Coronary artery (tissue), 2 donors: ENCODE measurements around the gene NHSL2.
A peak's percentile ranks its signal among the peaks of the same experiment; 100 is the strongest.

Source experiments
- DNase-seq: peaks from one replicate; pipeline ENCODE4 v3.0.0-alpha.2; 2017; ENCODE audit warnings: low spot score
- H3K27ac ChIP-seq, 2 donors: fragments of 200-600 bp; sonication (generic); one replicate each; pipeline ENCODE4 v1.5.1; 2016 to 2019
- H3K4me3 ChIP-seq: fragments of 200-600 bp; sonication (generic); 2 replicates; pipeline ENCODE4 v1.5.1; 2016; ENCODE audit warnings: mild to moderate bottlenecking, moderate library complexity
- TF ChIP-seq, protein P1 (sequence below): fragments of 200-600 bp; sonication (generic); IDR thresholded peaks from one replicate; pipeline ENCODE4 v1.5.1; 2019; ENCODE audit warnings: antibody characterized with exemption

Gene NHSL2

DNA sequence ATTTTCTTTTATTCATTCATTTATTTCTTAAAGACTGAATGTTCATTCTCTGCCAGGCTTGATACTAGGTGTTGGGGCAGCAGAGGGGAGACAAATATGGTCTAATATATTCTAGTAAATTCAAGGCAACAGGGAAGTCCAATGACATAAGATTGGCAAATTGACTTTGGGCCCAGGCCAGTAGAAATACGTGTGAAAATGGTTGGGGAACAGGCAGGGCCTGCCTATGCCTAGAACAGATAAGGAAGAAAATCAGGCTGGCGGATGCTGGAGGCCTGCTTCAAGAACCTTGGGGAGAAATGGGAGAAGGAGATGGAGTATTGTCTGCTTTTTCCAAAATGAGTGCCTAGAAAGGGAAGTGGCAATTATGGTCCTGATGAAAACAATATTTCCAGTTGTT lies 112.4 kb downstream of the NHSL2 start:
- H3K4me3 ChIP-seq = no peak overlapping the region
- no peak for DNase-seq
- TF ChIP-seq, protein P1, sequence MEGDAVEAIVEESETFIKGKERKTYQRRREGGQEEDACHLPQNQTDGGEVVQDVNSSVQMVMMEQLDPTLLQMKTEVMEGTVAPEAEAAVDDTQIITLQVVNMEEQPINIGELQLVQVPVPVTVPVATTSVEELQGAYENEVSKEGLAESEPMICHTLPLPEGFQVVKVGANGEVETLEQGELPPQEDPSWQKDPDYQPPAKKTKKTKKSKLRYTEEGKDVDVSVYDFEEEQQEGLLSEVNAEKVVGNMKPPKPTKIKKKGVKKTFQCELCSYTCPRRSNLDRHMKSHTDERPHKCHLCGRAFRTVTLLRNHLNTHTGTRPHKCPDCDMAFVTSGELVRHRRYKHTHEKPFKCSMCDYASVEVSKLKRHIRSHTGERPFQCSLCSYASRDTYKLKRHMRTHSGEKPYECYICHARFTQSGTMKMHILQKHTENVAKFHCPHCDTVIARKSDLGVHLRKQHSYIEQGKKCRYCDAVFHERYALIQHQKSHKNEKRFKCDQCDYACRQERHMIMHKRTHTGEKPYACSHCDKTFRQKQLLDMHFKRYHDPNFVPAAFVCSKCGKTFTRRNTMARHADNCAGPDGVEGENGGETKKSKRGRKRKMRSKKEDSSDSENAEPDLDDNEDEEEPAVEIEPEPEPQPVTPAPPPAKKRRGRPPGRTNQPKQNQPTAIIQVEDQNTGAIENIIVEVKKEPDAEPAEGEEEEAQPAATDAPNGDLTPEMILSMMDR = no peak
- H3K27ac ChIP-seq = no peak overlapping the region

DNA sequence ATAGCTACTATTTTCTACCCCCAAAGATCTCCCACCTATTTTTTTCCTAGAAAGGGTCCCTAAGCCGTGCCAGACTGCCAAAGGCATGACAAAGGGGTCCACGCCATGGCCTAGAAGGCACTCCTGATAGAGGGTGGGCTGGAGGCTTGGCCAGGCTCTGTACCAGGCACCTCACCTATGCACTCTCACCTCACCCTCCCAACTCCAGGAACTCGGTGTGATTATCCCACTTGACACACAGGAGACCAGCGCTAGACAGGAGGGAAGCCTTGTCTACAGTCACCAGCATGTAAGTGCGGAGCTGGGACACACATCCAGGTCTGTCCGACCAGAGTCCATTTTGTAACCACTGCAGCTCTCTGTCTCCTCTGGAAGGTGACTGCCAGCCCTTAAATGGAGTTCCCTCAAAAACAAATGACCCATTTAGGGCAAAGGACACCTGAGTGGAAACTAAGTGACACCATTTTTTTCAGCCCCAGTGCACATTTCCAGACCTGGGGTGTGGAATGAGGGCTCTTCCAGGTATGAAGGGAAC lies 114.7 kb downstream of the NHSL2 start:
- Histone ChIP-seq H3K4me3 (no peak overlapping the region), H3K27ac (no peak overlapping the region)
- peak; percentile 46 for DNase-seq
- TF ChIP-seq, protein P1 = no peak

DNA sequence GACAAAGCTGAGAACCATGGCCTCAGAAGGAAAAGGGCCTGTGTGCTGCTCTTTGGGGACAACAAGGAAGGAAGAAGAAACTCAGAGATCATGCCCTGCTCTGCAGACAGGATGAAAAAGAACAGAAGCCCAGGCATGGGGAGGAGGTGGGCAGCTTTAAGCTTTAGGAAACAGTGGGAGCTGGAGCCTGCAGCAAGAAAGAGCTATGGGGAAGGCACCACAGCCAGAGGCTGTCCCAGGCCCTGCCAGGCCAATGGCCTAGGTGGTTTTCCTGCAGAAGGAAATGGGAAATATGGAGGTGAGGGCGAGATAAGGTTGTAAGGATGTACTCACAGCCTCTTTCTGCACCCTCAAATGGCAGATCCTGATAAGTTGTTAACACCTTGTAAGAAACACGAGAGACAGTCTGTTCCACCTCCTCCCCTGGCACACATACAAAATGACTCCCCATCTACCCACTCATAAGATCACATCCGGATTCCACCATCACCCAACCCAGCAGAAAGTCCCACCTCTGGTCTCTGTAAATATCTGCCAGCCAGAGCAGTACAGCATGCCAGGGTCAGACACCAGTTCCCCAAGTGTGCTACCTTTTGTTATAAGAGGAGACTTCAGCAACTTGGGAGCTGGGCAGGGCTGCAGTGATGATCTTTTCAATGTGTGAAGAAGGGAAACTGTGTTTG lies 115.8 kb downstream of the NHSL2 start:
- Histone ChIP-seq H3K27ac (peak overlapping the region in 1 of 2 donors; percentile 81), H3K4me3 (no peak overlapping the region)
- DNase-seq = peak; percentile 60
- TF ChIP-seq, protein P1 = no peak

DNA sequence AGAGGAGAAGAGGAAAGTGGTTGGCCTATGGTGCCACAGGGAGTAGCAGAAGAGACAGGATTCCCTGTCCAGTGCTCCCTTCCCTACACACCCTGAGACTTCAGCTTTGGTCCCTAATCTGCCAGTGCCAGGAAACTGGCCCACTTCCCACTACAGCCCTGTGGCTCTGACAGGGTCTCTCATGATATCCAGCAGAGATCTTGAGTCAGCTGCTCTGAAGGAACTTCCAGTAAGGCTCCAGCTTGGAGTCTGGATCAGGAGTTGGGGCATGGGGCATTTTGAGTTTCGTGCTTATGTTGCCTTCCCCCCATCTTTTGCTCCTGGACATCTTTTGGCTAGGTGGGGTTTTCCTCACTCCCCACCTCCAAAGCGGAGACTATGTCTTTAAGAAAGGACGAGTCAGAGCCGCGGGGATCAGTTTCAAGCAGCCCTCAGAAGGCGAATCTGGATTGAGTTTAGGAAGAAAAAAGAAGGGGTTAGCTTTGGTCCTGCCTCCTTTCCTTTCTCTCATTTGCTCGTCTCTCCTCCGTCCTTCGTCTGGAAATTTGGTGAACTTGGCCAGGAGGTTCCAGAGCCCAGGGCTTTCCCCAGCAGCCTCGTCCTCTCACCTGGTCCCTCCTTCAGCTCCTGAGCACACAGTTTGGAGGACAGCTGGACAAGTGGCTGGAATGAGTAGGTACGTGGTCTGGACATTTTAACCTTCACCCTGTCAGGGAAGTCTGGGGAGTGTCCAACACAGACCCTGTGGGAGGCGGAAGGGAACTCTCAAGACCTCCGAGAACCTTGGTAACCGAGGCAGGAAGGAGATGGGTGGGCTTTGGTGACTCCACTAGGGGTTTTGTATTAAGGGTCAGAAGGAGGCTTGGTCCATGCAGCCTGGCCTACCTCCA lies 116.6 kb downstream of the NHSL2 start:
- TF ChIP-seq, protein P1 = no peak
- DNase-seq = peak; percentile 68
- peak overlapping the region; percentile 57 for H3K4me3 ChIP-seq
- peak overlapping the region in 1 of 2 donors; percentile 81 for H3K27ac ChIP-seq

DNA sequence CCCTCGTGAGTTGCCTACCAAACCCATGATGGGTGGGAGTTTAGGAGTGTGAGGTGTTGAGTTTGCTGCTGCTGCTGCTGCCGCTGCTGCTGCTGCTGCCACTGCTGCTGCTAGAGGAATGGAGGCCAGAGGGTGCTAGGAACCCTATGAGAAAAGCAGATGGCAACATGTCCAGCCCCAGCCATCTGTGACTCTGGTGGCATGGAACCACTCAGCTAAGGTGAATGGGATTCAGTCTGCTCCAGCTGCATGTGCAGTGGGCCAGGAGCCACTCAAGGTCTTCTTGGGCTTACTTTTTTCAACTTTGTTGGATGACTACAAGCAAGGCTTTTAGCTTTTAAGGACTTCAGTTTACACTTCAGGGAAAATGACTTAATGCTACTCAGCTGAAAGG lies 117.3 kb downstream of the NHSL2 start:
- TF ChIP-seq, protein P1 = no peak
- H3K4me3 ChIP-seq = peak overlapping the region; percentile 57
- peak overlapping the region in 1 of 2 donors; percentile 81 for H3K27ac ChIP-seq
- peak; percentile 50 for DNase-seq

DNA sequence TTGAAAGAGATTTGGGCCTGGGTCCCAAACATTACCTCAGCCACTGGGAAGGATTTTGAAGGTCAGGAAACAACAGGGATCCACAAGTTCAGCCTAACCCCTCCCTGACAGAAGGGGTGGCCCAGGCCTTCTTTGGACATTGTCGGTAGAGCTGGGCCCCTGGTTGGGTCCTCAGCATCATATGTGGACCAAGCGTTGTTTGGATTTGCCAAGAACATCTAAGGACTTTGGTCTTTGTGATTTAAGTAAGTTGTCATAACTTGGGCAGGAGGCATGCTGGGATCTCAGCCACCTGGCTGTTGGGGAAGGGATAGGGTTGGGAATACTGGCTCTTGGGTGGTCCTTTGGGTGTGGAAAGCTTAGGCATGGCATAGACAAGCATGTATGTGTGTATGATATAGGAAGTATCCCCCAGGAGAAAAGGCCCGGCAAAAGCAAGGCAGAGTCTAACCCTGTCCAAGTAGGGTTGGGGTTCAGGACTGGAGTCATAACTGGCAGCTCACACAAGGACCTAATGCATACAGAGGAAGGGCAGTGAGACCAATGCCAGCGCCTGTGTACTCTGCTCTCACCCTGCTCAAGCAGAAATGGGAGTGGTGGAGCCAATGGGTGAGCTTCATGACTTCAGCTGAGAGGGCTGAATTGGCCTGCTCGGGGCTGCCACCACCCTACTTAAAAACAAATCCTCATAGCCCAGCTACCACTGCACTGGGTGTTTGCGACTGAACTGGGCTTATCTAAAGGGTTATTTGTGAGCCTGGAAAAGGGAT lies 118.2 kb downstream of the NHSL2 start:
- TF ChIP-seq, protein P1 = no peak
- Histone ChIP-seq H3K27ac (peak overlapping the region in 1 of 2 donors; percentile 81), H3K4me3 (peak overlapping the region; percentile 57)
- peak; percentile 50 for DNase-seq
